HG03442 (cell line): Measurements from ENCODE around the gene SCAMP2.

ENCODE experiments used
- ATAC-seq: cut with Tn5 transposase; IDR thresholded peaks from one replicate; pipeline ENCODE4 v1.9.1; 2021; ENCODE audit warnings: mild to moderate bottlenecking, moderate library complexity; ENCODE audit not compliant: unreplicated experiment

Gene SCAMP2

GRCh38 chr15:74864296-74864695 is 8.9 kb downstream of the SCAMP2 start:
- ATAC-seq: no peak

DNA sequence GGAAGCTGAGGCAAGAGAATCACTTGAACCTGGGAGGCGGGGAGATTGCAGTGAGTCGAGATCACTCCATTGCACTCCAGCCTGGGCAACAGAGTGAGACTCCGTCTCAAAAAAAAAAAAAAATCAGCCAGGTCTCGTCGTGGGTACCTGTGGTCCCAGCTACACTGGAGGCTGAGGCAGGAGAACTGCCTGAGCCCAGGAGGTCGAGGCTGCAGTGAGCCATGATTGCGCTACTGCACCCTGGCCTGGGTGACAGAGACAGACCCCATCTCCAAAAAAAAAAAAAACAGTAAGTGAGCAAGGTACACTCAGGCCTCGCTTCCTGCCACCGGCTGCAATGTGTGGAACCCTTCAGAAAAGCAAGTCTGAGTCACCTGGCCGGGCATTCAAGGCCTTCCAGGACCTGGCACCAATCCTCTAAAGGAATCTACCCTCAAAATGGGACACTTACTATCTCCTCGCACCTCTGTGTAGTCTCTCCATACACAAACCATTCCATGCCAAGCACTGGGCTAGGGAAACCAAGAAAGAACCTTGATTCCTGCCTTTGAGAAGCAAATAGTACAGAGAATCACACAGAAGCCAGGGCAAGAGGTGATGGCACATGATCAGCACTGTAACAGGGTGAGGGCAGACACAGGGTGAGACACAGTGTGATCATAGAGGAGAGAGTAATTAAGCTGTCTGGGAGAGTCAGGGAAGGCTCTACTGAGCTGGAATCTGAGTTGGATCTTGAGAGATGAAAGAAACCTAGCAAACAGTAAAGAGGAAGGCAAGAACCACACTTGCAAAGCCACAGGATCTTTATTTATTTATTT is 9.7 kb downstream of the SCAMP2 start:
- no peak for ATAC-seq

GRCh38 chr15:74858369-74858740 is 14.8 kb downstream of the SCAMP2 start:
- ATAC-seq: no peak

- no peak for ATAC-seq
Measured at GRCh38 chr15:74857671-74858368, 15.3 kb downstream of the SCAMP2 start.

DNA sequence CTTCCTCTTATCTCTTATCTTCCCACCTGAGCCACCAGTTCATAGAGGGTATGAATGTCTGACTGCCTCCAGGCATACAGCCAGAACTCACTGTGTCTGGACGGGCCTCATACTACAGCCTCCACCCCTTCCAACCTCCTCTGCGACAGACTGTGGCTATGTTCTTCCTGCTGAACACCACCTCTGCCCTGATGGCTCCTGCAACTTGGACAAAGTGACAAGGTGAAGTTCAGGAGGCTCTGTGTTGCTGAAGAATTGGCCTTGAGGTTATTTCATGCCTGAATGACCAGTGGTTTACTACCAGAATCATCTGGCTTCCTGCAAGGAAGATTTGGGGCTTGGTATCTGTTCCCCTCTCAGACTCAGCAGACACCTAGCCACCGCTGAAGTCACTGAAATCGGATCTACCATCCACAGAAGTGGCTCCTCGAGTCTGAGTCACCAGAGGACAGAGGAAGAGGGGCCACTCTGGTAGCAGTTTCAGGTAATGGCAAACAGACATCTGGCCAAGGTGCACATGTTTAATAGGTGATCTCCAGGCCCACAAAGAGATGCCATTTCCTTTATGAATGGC is 16.0 kb downstream of the SCAMP2 start:
- no peak for ATAC-seq

DNA sequence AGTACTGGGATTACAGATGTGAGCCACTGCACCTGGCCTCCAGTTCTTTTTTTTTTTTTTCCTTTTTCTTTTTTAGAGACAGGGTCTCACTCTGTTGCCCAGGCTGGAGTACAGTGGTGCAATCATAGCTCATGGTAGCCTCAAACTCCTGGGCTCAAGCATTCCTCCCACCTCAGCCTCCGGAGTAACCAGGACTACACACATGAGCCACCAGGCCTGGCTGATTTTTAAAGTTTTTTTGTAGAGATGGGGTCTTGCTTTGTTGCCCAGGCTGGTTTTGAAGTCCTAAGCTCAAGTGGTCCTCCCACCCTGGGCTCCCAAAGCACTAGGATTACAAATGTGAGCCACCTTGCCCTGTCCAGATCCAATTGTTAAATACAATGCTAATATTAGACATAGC is 16.6 kb downstream of the SCAMP2 start:
- ATAC-seq: no peak

DNA sequence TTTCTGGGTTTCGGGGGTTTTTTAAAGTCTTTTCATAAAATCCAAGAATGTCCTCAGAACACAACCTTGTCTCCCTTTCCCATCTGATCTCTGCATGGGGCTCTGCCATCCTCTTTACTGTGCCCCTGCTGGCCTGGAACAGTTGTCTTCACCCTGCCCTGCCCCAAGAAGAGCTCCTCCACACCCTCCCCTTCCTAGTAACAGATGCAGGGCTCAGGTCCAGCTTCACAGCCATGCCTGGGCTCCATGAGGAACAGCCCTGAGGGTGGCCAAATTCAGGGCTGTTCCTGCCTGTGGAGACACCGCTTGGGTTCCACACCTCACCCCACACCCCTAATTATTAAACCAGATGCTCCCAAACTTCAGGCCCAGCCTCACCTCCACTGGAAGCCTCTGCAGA is 17.3 kb downstream of the SCAMP2 start:
- ATAC-seq: no peak

- ATAC-seq: no peak
Measured at GRCh38 chr15:74854453-74855022, 18.6 kb downstream of the SCAMP2 start.

- no peak for ATAC-seq
Measured at GRCh38 chr15:74851960-74852359, 21.2 kb downstream of the SCAMP2 start.

DNA sequence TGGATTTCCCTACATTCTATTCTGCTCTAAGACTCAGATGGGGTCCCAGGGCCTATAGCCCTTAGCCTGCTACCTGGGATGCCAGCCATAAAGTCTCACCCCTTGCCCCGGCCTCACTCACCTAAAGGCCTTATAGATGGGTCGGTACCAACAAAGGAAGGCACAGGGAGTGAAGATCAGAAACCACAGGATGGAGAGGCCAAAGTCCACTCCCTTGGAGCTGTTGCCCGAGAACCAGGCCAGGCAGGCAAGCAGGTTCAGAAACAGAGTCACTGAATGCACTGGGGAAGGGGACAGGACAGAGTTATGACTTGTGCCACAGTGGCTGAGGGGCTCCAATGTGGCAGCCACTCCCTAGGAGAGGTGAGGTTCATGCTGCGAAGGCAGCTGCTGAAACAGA is 22.8 kb downstream of the SCAMP2 start:
- ATAC-seq: no peak

GRCh38 chr15:74847432-74847831 is 25.7 kb downstream of the SCAMP2 start:
- ATAC-seq: no peak

DNA sequence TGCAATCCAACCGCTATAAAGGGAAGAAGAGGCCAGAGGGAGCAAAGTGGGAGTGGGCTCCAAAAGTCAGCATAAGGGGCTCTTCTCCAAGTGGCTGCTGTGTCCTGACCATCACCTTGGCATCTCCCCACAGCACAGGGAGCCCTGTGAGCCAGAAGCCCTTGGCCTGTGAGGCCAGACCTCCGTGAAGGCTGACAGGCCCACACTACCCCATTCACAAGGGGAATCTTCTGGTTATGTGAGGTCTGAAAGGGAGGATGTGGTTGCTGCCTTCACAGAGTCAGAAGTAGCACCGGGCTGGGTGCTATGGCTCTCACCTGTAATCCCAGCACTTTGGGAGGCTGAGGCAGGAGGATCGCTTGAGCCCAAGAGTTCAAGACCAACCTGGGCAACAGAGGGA is 27.6 kb downstream of the SCAMP2 start:
- no peak for ATAC-seq

DNA sequence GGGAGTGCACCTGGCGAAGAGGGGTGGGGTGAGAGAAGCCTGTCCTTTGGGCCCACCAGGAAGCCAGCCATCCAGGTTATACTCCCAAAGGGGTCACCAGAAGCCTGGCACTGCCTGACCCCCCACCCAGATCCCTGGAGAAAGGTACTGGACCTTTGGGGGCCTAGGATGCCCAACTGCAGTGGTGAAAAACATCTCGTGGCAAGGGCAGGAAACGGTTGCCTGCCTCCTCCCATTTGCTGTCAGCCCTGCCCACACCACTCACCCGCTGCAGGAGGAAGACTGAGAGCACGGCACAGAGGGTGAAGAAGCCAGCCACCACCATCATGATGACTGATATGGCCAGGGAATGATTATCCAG is 28.0 kb downstream of the SCAMP2 start:
- no peak for ATAC-seq

DNA sequence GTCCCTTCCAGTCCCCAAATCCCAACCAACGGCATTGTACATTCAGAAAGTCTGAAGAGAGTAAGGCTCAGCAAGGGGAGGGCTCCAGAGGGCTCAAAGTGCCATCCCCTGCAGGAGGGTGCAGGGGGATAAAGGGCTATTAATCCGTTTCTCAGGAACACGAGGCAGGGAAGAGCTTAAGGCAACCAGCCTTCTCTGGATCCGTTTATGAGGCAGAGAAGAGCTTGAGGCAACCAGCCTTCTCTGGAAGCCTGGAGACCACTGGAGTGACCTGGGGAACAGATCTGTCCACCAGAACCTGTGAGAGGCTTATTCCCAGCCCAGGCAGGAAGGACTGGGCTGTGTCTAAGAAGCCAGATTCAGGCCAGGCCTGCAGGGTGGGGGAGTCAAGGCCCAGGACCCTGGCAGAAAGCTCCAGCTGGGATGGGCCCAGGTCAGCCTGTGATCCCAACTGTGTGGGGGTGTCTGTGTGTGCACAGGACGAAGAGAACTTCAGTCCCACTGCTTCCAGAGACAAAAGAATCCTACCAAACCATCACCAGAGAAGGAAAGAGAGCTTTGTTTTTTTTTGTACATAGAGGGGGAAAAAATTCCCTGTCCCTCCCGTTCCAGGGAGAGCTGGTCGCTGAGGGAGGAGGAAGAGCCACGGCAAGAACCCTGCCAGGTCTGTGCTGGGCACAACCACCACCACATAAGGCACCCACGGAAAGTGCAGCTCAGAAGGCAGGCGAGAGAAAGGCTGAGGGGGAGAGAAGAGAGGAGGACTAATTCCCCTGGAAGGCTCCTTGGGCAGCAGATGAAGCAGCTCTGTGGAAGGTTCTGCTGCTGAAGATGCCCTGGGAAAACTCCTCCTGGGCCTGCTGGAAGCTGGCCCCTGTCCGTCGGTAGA is 28.6 kb downstream of the SCAMP2 start:
- ATAC-seq: no peak

DNA sequence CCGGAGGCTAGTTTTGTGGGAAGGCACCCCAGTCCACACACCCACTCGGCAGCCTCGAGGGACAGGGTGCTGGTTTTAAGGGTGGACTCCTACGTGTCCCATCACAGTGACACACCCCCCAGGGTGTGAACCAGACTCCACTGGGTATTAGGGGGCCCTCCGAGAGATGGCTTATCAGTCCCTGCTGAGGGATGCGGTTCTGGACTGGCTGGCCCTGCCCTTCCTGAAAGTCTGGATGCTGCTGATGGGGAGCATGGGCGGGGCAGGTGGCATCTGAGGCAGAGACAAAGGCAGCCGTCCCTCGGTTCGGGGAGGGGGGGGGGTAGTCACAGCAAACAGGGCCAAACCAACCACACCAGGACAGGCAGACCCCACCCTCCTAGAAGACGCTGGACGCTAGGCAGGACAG is 29.3 kb downstream of the SCAMP2 start:
- ATAC-seq: no peak

- ATAC-seq: no peak
Measured at GRCh38 chr15:74843445-74843828, 29.7 kb downstream of the SCAMP2 start.

- ATAC-seq: peak; percentile 82
Measured at GRCh38 chr15:74842581-74843444, 30.4 kb downstream of the SCAMP2 start, which contains the start of gene ULK3. TSS of gene ULK3 (minus strand) at chr15:74843156. CDS start at chr15:74843105, 51 bp downstream.

- no peak for ATAC-seq
Measured at GRCh38 chr15:74841891-74842373, 31.2 kb downstream of the SCAMP2 start.

DNA sequence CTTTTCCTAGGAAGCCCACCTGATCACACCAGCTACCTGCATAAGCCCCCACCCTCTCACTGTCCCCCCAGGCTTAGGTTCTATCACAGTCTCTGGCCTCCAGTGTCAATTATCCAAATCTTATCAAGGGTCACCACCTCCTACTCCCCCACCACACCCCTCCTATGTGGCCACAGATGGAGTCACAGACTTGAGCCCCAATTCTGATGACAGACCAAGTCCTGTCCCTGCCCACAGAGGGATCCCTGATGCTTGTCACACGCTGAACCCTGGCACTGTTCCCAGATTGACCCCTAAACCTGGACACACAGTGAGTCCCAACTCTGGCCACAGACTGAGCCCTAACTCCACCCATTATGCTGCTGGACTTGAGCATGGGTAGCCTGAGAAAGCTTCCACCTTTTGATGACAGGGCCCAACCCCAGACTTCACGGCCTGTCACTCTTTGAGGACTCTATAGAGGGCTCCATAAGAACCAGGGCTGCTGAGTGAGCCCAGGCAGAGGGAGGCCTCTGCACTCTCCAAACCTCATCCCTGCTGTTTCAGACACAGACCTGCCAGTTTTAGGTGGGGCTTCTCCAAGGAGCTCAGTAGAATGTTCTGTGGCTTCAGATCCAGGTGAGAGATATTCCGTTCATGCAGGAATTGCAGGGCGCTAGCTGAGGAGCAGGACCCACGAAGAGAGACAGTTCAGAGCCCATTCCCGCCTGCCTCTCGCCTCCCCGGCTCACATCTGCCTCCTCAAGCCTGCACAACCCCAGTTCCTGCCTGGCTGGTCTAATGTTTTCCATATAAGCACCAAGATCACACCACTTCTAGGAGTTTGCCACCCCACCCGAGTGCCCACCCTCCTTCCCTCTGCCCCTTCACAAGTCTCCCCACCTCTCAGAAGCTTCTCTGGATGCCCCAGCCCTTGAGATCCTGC is 32.1 kb downstream of the SCAMP2 start:
- ATAC-seq: no peak
